Prostate gland (tissue), 2 donors: ENCODE measurements around the gene ARSB. TPM values are rescaled to one million over a fixed set of nuclear protein-coding genes. Genes with fewer than 3 reads are reported as not detected.

Experiments used
- DNase-seq: peaks from one replicate; pipeline ENCODE4 v3.0.0-alpha.2; 2019; ENCODE audit warnings: low spot score
- H3K27ac ChIP-seq, 2 donors: fragments of 200-600 bp; sonication (generic); 2 replicates each; pipeline ENCODE4 v1.5.1; 2017 to 2019
- H3K27me3 ChIP-seq: fragments of 200-600 bp; sonication (generic); replicated peaks from 2 replicates; pipeline ENCODE4 v1.5.1; 2019; ENCODE audit not compliant: insufficient read depth
- H3K36me3 ChIP-seq, 2 donors: fragments of 200-600 bp; sonication (generic); 1 replicate in 1 of 2; 2 replicates in 1 of 2; pipeline versions ENCODE4 v1.5.1 to v1.8.1; 2017 to 2019
- H3K4me1 ChIP-seq: fragments of 200-600 bp; sonication (generic); replicated peaks from 2 replicates; pipeline ENCODE4 v1.5.1; 2019
- H3K4me3 ChIP-seq, 2 donors: fragments of 200-600 bp; sonication (generic); 2 replicates each; pipeline ENCODE4 v1.5.1; 2017 to 2019
- H3K9me3 ChIP-seq: fragments of 200-600 bp; sonication (generic); 2 replicates; pipeline ENCODE4 v1.5.1; 2017
- CTCF ChIP-seq, 4 experiments: fragments of 200-600 bp in 2 of 4; fragments of 450-650 bp in 2 of 4; sonication (generic) in 2 of 4; IDR thresholded peaks; 1 replicate in 3 of 4; 2 replicates in 1 of 4; pipeline ENCODE4 v1.5.1; 2016 to 2019; ENCODE audit warnings: antibody characterized with exemption in 4 of 4, mild to moderate bottlenecking in 2 of 4, moderate library complexity in 2 of 4
- POLR2A ChIP-seq: fragments of 450-650 bp; IDR thresholded peaks from one replicate; pipeline ENCODE4 v1.6.1; 2016; ENCODE audit warnings: antibody characterized with exemption, mild to moderate bottlenecking
- POLR2AphosphoS5 ChIP-seq: sonication (generic); formaldehyde crosslinking; IDR thresholded peaks from one replicate; pipeline ENCODE4 v1.6.1; 2017; ENCODE audit warnings: antibody characterized with exemption
- WGBS: methylation state at CpG from one replicate; pipeline ENCODE4 v1.1.5; 2018; 5-methylcytosine and 5-hydroxymethylcytosine counted together
- intact Hi-C: fragments of 100-400 bp; cut with DNase I; formaldehyde crosslinking; loops from one replicate; pipeline ENCODE4 v1.14.2; 2022
- total RNA-seq, 2 donors: library from RNA; depleted of rRNA; stranded (reverse); fragments of >200 nt; gene quantifications; one replicate each; pipeline ENCODE4 v1.1.0, GENCODE V29; 2016

Gene ARSB
- total RNA-seq, 2 donors from 2014 or later: 5.4 to 14.9 TPM

- WGBS: 94% methylated on average over 1 of the region's 1 CpG
- no peaks in the 10 kb centered on the region for H3K9me3 ChIP-seq
- no peak overlapping the region for H3K27ac ChIP-seq
- H3K4me3 ChIP-seq: no peak overlapping the region
- no peaks in the 10 kb centered on the region for H3K36me3 ChIP-seq
- H3K4me1 ChIP-seq: no peaks in the 10 kb centered on the region
- DNase-seq: no peak
- H3K27me3 ChIP-seq: no peaks in the 10 kb centered on the region
- intact Hi-C loops: no loop called here
- TF ChIP-seq POLR2AphosphoS5: no peak
- no peak for TF ChIP-seq CTCF (IDR thresholded peaks at IDR 0.05)
- no peak for TF ChIP-seq POLR2A
Measured at GRCh38 chr5:79011219-79011836, 26.2 kb upstream of the ARSB start.

DNA sequence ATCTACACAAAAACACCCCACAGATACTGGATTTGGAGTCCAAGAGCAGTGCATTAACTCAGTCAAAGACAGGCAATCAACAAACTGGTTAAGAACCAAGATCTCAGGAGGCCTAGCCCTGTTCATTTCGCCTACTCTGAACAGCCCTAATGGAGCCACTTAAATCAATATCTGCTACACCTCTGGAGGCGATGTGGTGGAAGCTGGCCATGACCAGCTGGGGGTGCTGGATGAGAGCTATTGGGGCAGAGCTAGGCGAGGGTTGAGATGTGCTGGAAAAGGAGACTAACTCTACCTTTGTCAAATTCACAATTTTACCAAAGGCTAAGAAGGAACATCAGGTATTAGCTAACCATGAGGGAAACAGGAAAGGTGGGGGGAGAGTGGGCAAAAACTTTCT lies 23.3 kb upstream of the ARSB start:
- intact Hi-C loops: no loop called here
- Histone ChIP-seq H3K36me3 (no peaks in the 10 kb centered on the region), H3K4me3 (no peak overlapping the region), H3K27me3 (no peaks in the 10 kb centered on the region), H3K27ac (no peak overlapping the region), H3K9me3 (no peaks in the 10 kb centered on the region), H3K4me1 (no peaks in the 10 kb centered on the region)
- WGBS: 97% methylated on average over 3 of the region's 3 CpGs
- TF ChIP-seq POLR2AphosphoS5 (no peak), CTCF (IDR thresholded peaks at IDR 0.05) (no peak), POLR2A (no peak)
- no peak for DNase-seq

GRCh38 chr5:79007872-79008271 lies 22.8 kb upstream of the ARSB start:
- Histone ChIP-seq H3K9me3 (no peaks in the 10 kb centered on the region), H3K27me3 (no peaks in the 10 kb centered on the region), H3K27ac (no peak overlapping the region), H3K36me3 (no peaks in the 10 kb centered on the region), H3K4me3 (no peak overlapping the region), H3K4me1 (no peaks in the 10 kb centered on the region)
- DNase-seq: no peak
- TF ChIP-seq CTCF (IDR thresholded peaks at IDR 0.05): no peak
- TF ChIP-seq POLR2A: no peak
- TF ChIP-seq POLR2AphosphoS5: no peak
- intact Hi-C loops: no loop called here
- WGBS: 74% methylated on average over 3 of the region's 3 CpGs

GRCh38 chr5:79005936-79006631 lies 21.0 kb upstream of the ARSB start:
- H3K27me3 ChIP-seq: no peaks in the 10 kb centered on the region
- no peak overlapping the region for H3K4me3 ChIP-seq
- no peak overlapping the region for H3K27ac ChIP-seq
- no peaks in the 10 kb centered on the region for H3K4me1 ChIP-seq
- 83% methylated on average over 6 of the region's 6 CpGs for WGBS
- TF ChIP-seq CTCF (IDR thresholded peaks at IDR 0.05) (no peak), POLR2A (no peak), POLR2AphosphoS5 (no peak)
- intact Hi-C loops: no loop called here
- H3K36me3 ChIP-seq: no peaks in the 10 kb centered on the region
- no peak for DNase-seq
- no peaks in the 10 kb centered on the region for H3K9me3 ChIP-seq

DNA sequence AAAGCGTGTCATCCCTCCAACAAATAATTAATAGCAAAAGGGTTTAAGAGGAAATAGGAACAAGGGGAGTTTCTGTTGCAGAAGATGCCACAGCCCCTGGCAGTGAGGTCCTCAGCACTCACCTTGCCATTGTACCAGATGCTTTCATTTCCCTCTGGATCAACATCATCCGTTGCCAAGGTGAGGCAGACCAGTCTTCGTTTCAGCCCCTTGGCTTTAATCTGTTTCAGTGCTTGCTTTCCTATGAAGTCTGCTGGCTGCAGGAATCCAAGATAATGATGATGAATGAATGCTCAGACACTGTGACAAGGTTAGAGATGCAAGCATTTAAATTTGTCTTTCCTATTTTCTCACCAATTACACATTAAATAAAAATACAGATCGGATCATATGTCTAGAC lies 20.0 kb upstream of the ARSB start:
- intact Hi-C loops: no loop called here
- no peak overlapping the region for H3K4me3 ChIP-seq
- no peak overlapping the region for H3K27ac ChIP-seq
- no peaks in the 10 kb centered on the region for H3K27me3 ChIP-seq
- 75% methylated on average over 4 of the region's 4 CpGs for WGBS
- DNase-seq: no peak
- TF ChIP-seq POLR2AphosphoS5 (no peak), CTCF (IDR thresholded peaks at IDR 0.05) (no peak)
- no peaks in the 10 kb centered on the region for H3K9me3 ChIP-seq
- H3K4me1 ChIP-seq: no peaks in the 10 kb centered on the region
- H3K36me3 ChIP-seq: no peaks in the 10 kb centered on the region
